GM21825 (cell line): ENCODE data around the gene ELF3.
A peak's percentile ranks its signal among the peaks of the same experiment; 100 is the strongest.
"Not testable (repeated sequence)": the region's sequence is repeated elsewhere in the genome, so short reads cannot be mapped to it uniquely, and the experiment has no call there.

Experiments
- ATAC-seq: cut with Tn5 transposase; IDR thresholded peaks from one replicate; pipeline ENCODE4 v1.9.1; 2021; ENCODE audit warnings: mild to moderate bottlenecking, moderate library complexity; ENCODE audit not compliant: unreplicated experiment

ELF3 gene

GRCh38 chr1:202010180-202011015 is at the start of gene ELF3:
Gene ELF3, plus strand, starts transcription at chr1:202010587. Its CDS starts 550 bp downstream, at chr1:202011137.
- peak; percentile 87 for ATAC-seq

DNA sequence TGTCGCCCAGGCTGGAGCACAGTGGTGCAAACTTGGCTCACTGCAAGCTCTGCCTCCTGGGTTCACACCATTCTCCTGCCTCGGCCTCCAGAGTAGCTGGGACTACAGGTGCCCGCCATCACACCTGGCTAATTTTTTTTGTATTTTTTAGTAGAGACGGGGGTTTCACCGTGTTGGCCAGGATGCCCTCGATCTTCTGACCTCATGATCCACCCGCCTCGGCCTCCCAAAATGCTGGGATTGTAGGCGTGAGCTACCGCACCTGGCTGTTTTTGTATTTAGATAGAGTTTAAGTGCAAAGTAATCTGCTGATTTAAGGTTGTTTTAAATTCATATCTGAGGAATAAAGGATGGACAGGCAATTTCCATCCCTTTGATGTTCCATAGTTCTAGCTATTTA is 48.0 kb upstream of the ELF3 start:
- not testable (repeated sequence) for ATAC-seq

DNA sequence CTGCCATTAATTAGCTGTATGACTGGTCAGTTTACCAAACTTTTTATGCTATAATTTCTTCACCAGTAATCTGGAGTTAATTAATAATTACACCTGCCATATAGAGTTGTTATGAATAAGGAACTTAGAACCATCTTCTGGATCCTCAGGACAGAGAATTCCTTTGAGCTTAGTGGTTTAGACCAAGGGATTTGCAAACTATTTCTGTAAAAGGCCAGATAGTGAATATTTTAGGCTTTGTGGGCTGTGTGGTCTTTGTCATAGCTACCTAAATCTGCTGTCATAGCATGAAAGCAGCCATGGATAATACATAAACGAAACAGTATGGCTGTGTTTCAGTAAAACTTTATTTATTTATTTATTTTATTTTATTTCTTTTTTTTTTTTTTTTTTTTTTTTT is 46.1 kb upstream of the ELF3 start:
- no peak for ATAC-seq

GRCh38 chr1:201966171-201966570 is 44.2 kb upstream of the ELF3 start:
- no peak for ATAC-seq

DNA sequence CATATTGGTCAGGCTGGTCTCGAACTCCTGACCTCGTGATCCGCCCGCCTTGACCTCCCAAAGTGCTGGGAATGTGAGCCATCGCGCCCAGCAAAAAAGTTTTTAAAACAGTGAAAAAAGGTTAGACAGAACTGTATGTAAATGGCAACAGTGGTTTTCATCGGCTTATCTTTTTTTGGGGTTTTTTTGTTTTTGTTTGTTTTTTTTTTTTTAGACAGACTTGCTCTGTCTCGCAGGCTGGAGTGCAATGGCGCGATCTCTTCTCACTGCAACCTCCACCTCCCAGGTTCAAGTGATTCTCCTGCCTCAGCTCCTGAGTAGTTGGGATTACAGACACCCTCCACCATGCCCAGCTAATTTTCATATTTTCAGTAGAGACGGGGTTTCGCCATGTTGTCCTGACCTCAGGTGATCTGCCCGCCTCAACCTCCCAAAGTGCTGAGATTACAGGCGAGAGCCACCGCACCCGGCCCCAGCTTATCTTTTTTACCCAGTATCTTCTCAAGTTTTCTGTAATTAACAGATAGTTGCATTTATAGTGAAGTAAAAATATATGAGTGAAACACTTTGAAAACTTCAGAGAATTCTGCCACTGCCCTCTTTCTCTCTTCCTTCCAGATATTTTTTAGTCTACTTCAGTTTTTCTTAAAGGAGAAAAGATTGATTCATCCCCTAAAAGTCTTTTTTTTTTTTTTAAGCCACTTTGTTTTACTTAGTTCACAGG is 42.0 kb upstream of the ELF3 start:
- no peak for ATAC-seq

DNA sequence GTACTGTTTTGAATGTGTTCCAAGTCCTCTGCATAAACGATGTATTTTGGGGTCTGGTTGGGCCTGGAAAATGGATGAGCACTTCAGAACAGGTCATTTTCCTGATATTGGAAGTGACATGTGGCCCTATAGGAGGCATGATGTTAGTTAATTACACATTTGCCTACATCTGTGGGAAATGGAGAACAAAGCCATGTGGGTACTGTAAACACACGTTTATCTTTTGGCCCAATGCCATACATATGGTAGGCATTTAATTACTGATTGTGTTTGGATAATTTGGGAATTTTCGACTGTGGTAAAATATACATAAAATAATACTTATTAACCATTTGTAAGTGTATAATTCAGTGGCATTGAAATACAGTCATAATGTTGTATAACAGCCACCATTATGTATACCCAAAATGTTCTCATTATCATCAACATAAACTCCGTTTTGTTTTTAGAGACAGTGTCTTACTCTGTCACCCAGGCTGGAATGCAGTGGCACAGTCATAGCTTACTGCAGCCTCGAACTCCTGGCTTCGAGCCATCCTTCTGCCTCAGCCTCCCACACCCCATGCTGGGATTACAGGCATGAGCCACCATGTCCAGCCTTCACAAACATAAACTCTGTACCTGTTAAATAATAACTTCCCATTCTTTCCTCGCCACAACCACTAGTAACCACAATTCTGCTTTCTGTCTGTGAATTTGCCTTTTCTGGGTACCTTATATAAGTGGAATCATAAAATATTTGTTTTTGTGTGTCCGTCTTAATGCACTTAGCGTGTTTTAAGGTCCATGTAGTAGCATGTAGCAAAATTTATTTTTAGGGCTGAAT is 39.8 kb upstream of the ELF3 start:
- ATAC-seq: no peak

GRCh38 chr1:201982082-201982622 is 28.2 kb upstream of the ELF3 start:
- ATAC-seq: peak; percentile 13

- peak; percentile 72 for ATAC-seq
Measured at GRCh38 chr1:201982623-201983379, 27.6 kb upstream of the ELF3 start, which contains the start of gene RNPEP. Gene RNPEP, plus strand, starts transcription at chr1:201982648. Its CDS starts 19 bp downstream, at chr1:201982667.

- ATAC-seq: no peak
Measured at GRCh38 chr1:201983380-201983805, 27.0 kb upstream of the ELF3 start.

- ATAC-seq: no peak
Measured at GRCh38 chr1:201984446-201984845, 25.9 kb upstream of the ELF3 start.

GRCh38 chr1:201985355-201985754 is 25.0 kb upstream of the ELF3 start:
- ATAC-seq: no peak

- ATAC-seq: no peak
Measured at GRCh38 chr1:201988601-201989000, 21.8 kb upstream of the ELF3 start.

- no peak for ATAC-seq
Measured at GRCh38 chr1:201989354-201990128, 20.8 kb upstream of the ELF3 start.

DNA sequence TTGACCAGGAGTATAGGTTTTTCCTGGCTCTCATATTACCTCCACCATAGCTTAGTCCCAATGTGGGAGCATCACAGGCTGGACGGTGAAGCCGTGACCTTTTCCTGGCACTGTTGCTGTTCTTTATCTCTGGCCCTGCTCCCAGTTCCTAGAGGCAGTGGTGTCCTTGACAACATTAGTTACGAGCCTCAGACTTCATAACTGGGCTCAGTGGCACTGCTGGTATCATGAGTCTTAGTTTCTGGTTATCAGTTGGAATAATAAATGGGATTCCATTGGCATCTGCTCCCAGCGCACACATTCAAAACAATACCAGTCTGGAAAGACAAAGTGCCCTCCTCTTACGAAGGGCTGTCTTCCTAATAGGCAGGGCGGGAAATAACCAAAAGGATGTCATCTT is 20.0 kb upstream of the ELF3 start:
- no peak for ATAC-seq

- ATAC-seq: no peak
Measured at GRCh38 chr1:201999625-202000238, 10.7 kb upstream of the ELF3 start.

- ATAC-seq: no peak
Measured at GRCh38 chr1:202002507-202002906, 7.9 kb upstream of the ELF3 start.

GRCh38 chr1:202004711-202005110 is 5.7 kb upstream of the ELF3 start:
- no peak for ATAC-seq

GRCh38 chr1:202005958-202006357 is 4.4 kb upstream of the ELF3 start:
- no peak for ATAC-seq

DNA sequence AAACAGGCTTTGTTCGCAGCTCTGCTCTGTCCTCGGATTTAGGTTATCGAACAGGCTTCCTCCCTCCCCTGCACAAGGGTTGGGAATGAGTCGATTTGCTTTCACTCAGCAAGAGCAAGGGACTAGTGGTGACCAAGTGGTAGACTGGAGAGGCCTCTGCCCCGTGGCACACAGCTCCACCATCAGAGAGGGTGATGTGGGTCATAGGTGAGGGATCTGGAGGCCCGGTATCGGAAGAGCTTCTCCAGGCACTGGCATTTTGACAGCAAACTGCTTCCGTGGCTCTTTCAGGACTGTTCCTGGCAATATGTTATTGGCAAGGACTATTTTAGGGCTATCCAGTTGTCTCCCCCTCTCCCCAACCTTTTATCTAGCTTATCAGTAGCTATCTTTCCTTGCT is 3.1 kb upstream of the ELF3 start:
- no peak for ATAC-seq
